K562 (cell line): Measurements from ENCODE around the gene CLASP1. TPM values are rescaled to one million over a fixed set of nuclear protein-coding genes. Genes with fewer than 3 reads are reported as not detected.

Experiments used
- CREM ChIP-seq: IDR thresholded peaks from 2 replicates; pipeline ENCODE4 v1.6.1; 2014; ENCODE audit warnings: antibody characterized with exemption, low read depth
- ETV5 ChIP-seq: sonication (generic); formaldehyde crosslinking; IDR thresholded peaks from 2 replicates; pipeline ENCODE4 v1.4.0; 2020; ENCODE audit warnings: low read depth, mild to moderate bottlenecking, missing genetic modification reagents
- GTF2F1 ChIP-seq: IDR thresholded peaks from 2 replicates; pipeline ENCODE4 v1.6.1; 2011; ENCODE audit warnings: low read depth, low read length, improper control_type of control experiment
- HDAC6 ChIP-seq: IDR thresholded peaks from 2 replicates; pipeline ENCODE4 v1.6.1; 2012; ENCODE audit warnings: low read depth, mild to moderate bottlenecking, control low read depth, inconsistent platforms, low read length, moderate library complexity
- KLF1 ChIP-seq: fragments of 450-650 bp; IDR thresholded peaks from 2 replicates; pipeline ENCODE4 v1.6.1; 2016; ENCODE audit warnings: missing genetic modification characterization, missing compliant biosample characterization
- KLF16 ChIP-seq: IDR thresholded peaks from 2 replicates; pipeline ENCODE4 v1.6.1; 2016; ENCODE audit warnings: antibody characterized with exemption
- MCM2 ChIP-seq: fragments of 450-650 bp; IDR thresholded peaks from 2 replicates; pipeline ENCODE4 v1.6.1; 2017; ENCODE audit warnings: low read depth, mild to moderate bottlenecking
- MTF1 ChIP-seq: fragments of 250-450 bp; sonication (Bioruptor Pico); IDR thresholded peaks from 2 replicates; pipeline ENCODE4 v1.9.0; 2021; ENCODE audit warnings: moderate library complexity, mild to moderate bottlenecking, inconsistent platforms, borderline replicate concordance
- PCBP2 ChIP-seq: fragments of 200-400 bp; formaldehyde crosslinking; IDR thresholded peaks from 2 replicates; pipeline ENCODE4 v1.6.1; 2018; ENCODE audit warnings: low read length, low read depth, mild to moderate bottlenecking, moderate library complexity; ENCODE audit not compliant: poor library complexity, severe bottlenecking
- PML ChIP-seq: IDR thresholded peaks from 2 replicates; pipeline ENCODE4 v1.6.1; 2012; ENCODE audit warnings: low read length, inconsistent platforms
- POLR2H ChIP-seq: IDR thresholded peaks from 2 replicates; pipeline ENCODE4 v1.6.1; 2016; ENCODE audit warnings: missing genetic modification characterization, low read depth, mild to moderate bottlenecking, control low read depth, missing compliant biosample characterization, moderate library complexity
- POLR3A ChIP-seq: IDR thresholded peaks from 2 replicates; pipeline ENCODE4 v1.6.1; 2011; ENCODE audit warnings: borderline replicate concordance, mild to moderate bottlenecking, moderate library complexity; ENCODE audit not compliant: insufficient read length, insufficient read depth; ENCODE audit errors: extremely low read depth
- SAFB2 ChIP-seq: fragments of 200-400 bp; formaldehyde crosslinking; IDR thresholded peaks from 2 replicates; pipeline ENCODE4 v1.6.1; 2018; ENCODE audit warnings: borderline replicate concordance, low read length, low read depth, moderate library complexity; ENCODE audit not compliant: severe bottlenecking
- SMARCC2 ChIP-seq: fragments of 450-650 bp; IDR thresholded peaks from 2 replicates; pipeline ENCODE4 v1.6.1; 2017; ENCODE audit warnings: antibody characterized with exemption, moderate library complexity, mild to moderate bottlenecking, low read depth
- ZNF12 ChIP-seq: sonication (generic); formaldehyde crosslinking; IDR thresholded peaks from 2 replicates; pipeline ENCODE4 v1.4.0; 2020; ENCODE audit warnings: mild to moderate bottlenecking, missing genetic modification reagents
- ZNF232 ChIP-seq: sonication (generic); formaldehyde crosslinking; IDR thresholded peaks from 2 replicates; pipeline ENCODE4 v1.8.0; 2022; ENCODE audit warnings: mild to moderate bottlenecking, missing genetic modification reagents
- polyA plus RNA-seq, 8 experiments: library from polyadenylated mRNA; depleted of rRNA in 4 of 8; stranded (reverse) in 5 of 8; unstranded in 3 of 8; fragments of >200 nt; fragmentation: Nextera tagmentation in 2 of 8; fragmentation: Illumina TruSeq in 1 of 8; extraction: Ambion mirVana in 2 of 8; extraction: Trizol in 1 of 8; gene quantifications; 2 replicates each; pipeline versions ENCODE4 v1.2.1 to v1.2.3, GENCODE V29; 2011 to 2014; ENCODE audit warnings: inconsistent platforms in 1 of 8, missing spikeins in 1 of 8
- total RNA-seq, 7 experiments: library from RNA; depleted of rRNA in 6 of 7; stranded (reverse); fragments of >200 nt in 6 of 7; fragmentation: Illumina TruSeq in 2 of 7; extraction: Trizol in 2 of 7; gene quantifications; 2 replicates each; pipeline versions ENCODE4 v1.2.1 to v1.2.3, GENCODE V29; 2011 to 2021; ENCODE audit warnings: low replicate concordance in 1 of 7
- TF ChIP-seq, protein P1 (sequence below): fragments of 250-450 bp; sonication (Bioruptor Pico); IDR thresholded peaks from 2 replicates; pipeline ENCODE4 v1.5.0; 2020; ENCODE audit warnings: mild to moderate bottlenecking
- TF ChIP-seq, protein P2 (sequence below): sonication (generic); IDR thresholded peaks from 2 replicates; pipeline ENCODE4 v1.6.1; 2016
- TF ChIP-seq, protein P3 (sequence below), 2 experiments: fragments of 450-650 bp in 1 of 2; sonication (generic) in 1 of 2; formaldehyde crosslinking in 1 of 2; IDR thresholded peaks in 1 of 2; conservative IDR thresholded peaks in 1 of 2; 2 replicates each; pipeline versions ENCODE4 v1.6.1 to v1.8.1; 2016 to 2023; ENCODE audit warnings: mild to moderate bottlenecking in 2 of 2, moderate library complexity in 2 of 2, inconsistent platforms in 1 of 2, missing genetic modification reagents in 1 of 2
- TF ChIP-seq, protein P4 (sequence below), 2 experiments: fragments of 450-650 bp; IDR thresholded peaks; 2 replicates each; pipeline ENCODE4 v1.6.1; 2018; ENCODE audit warnings: mild to moderate bottlenecking in 2 of 2, low read depth in 1 of 2; ENCODE audit not compliant: partially characterized antibody in 2 of 2

CLASP1 gene
- total and polyA plus RNA-seq, 9 of the 15 experiments (the other 6 are each of a cell fraction or from before 2014, with no cell fraction given) = 1.7 to 40.3 (median 20.7) TPM

DNA sequence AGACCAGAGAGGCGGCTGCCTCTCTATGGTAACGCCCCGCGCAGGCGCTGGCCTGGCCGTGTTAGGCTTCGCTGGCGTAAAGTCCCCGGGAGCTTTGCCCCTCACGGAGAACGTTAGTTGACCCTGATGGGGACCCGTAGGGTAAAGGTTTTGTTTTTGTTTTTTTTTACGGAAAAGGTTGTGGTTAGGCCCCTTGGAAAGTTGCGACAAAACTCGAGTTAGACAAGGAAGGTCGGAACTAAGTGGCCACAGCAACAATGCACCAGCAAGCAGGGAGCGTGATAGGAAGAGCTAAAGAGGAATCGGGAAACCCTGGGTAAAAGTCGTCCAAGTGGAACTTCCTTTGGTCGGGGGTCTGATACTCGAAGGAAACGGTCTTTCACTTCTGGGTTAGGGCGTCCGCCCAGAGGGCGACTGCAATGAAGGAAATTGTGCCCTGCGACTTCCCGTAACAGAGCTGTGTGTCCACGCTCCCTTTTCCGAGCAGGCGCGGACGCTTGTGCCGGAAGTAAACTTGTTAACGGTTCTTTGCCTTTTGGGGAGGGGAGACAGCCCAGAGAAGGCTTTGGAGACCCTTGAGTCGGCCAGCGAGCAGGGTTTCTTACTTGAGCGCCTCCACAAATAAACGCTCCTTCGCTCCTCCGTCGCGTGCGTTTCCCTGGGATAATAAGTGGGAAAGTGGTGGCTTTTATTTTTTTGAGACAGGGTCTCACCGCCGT lies 493 bp upstream of the CLASP1 start (continued):
- TF ChIP-seq SMARCC2 = no peak
- TF ChIP-seq PML = peak; percentile 63
- TF ChIP-seq, protein P1, sequence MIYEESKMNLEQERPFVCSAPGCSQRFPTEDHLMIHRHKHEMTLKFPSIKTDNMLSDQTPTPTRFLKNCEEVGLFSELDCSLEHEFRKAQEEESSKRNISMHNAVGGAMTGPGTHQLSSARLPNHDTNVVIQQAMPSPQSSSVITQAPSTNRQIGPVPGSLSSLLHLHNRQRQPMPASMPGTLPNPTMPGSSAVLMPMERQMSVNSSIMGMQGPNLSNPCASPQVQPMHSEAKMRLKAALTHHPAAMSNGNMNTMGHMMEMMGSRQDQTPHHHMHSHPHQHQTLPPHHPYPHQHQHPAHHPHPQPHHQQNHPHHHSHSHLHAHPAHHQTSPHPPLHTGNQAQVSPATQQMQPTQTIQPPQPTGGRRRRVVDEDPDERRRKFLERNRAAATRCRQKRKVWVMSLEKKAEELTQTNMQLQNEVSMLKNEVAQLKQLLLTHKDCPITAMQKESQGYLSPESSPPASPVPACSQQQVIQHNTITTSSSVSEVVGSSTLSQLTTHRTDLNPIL = no peak
- TF ChIP-seq POLR2H (tag) = peak; percentile 94
- TF ChIP-seq SAFB2 = no peak
- TF ChIP-seq, protein P2, sequence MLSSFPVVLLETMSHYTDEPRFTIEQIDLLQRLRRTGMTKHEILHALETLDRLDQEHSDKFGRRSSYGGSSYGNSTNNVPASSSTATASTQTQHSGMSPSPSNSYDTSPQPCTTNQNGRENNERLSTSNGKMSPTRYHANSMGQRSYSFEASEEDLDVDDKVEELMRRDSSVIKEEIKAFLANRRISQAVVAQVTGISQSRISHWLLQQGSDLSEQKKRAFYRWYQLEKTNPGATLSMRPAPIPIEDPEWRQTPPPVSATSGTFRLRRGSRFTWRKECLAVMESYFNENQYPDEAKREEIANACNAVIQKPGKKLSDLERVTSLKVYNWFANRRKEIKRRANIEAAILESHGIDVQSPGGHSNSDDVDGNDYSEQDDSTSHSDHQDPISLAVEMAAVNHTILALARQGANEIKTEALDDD = peak; percentile 60
- no peak for TF ChIP-seq ZNF12 (CRISPR knock-in tag)
- 0 out of 2 replicates have a peak, but pooled peaks have one; percentile 38 for TF ChIP-seq GTF2F1
- TF ChIP-seq KLF16 = peak; percentile 75; the same call in 1 of the 2 replicates
- no peak for TF ChIP-seq MCM2
- TF ChIP-seq HDAC6 = no peak
- TF ChIP-seq, protein P3, sequence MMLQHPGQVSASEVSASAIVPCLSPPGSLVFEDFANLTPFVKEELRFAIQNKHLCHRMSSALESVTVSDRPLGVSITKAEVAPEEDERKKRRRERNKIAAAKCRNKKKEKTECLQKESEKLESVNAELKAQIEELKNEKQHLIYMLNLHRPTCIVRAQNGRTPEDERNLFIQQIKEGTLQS (IDR thresholded peaks at IDR 0.05) = no peak
- TF ChIP-seq, protein P3 (CRISPR knock-in tag; conservative IDR thresholded peaks at IDR 0.05) = no peak; the same call in 1 of the 2 replicates
- TF ChIP-seq, protein P4, sequence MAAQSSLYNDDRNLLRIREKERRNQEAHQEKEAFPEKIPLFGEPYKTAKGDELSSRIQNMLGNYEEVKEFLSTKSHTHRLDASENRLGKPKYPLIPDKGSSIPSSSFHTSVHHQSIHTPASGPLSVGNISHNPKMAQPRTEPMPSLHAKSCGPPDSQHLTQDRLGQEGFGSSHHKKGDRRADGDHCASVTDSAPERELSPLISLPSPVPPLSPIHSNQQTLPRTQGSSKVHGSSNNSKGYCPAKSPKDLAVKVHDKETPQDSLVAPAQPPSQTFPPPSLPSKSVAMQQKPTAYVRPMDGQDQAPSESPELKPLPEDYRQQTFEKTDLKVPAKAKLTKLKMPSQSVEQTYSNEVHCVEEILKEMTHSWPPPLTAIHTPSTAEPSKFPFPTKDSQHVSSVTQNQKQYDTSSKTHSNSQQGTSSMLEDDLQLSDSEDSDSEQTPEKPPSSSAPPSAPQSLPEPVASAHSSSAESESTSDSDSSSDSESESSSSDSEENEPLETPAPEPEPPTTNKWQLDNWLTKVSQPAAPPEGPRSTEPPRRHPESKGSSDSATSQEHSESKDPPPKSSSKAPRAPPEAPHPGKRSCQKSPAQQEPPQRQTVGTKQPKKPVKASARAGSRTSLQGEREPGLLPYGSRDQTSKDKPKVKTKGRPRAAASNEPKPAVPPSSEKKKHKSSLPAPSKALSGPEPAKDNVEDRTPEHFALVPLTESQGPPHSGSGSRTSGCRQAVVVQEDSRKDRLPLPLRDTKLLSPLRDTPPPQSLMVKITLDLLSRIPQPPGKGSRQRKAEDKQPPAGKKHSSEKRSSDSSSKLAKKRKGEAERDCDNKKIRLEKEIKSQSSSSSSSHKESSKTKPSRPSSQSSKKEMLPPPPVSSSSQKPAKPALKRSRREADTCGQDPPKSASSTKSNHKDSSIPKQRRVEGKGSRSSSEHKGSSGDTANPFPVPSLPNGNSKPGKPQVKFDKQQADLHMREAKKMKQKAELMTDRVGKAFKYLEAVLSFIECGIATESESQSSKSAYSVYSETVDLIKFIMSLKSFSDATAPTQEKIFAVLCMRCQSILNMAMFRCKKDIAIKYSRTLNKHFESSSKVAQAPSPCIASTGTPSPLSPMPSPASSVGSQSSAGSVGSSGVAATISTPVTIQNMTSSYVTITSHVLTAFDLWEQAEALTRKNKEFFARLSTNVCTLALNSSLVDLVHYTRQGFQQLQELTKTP (IDR thresholded peaks at IDR 0.05; ENCODE audit: low read depth in 1 of 2, partially characterized antibody in 2 of 2) = peak; percentile 50 to 83
- TF ChIP-seq MTF1 = no peak
- TF ChIP-seq PCBP2 = no peak
- TF ChIP-seq CREM = peak; percentile 60
- TF ChIP-seq POLR3A = no peak
- peak; percentile 89 for TF ChIP-seq ETV5 (CRISPR knock-in tag)
- no peak for TF ChIP-seq ZNF232
- no peak for TF ChIP-seq KLF1 (tag)
